GM23248 (cell line): ENCODE measurements around the gene ADAMTS6. TPM values are rescaled to one million over a fixed set of nuclear protein-coding genes. Genes with fewer than 3 reads are reported as not detected.

Source experiments
- DNase-seq: peaks from one replicate; pipeline ENCODE4 v3.0.0-alpha.2; 2015
- H2AFZ ChIP-seq: fragments of 200-600 bp; sonication (generic); 2 replicates; pipeline ENCODE4 v1.6.1; 2016; ENCODE audit warnings: antibody characterized with exemption
- H3F3A ChIP-seq: fragments of 200-600 bp; sonication (generic); 2 replicates; pipeline ENCODE4 v1.6.1; 2016; ENCODE audit warnings: mild to moderate bottlenecking, antibody characterized with exemption, mixed run types; ENCODE audit not compliant: insufficient read depth
- H3K27ac ChIP-seq: fragments of 200-600 bp; sonication (generic); 2 replicates; pipeline ENCODE4 v1.5.1; 2016; ENCODE audit warnings: mild to moderate bottlenecking
- H3K27me3 ChIP-seq: fragments of 200-600 bp; sonication (generic); replicated peaks from 2 replicates; pipeline ENCODE4 v1.6.1; 2016; ENCODE audit warnings: mild to moderate bottlenecking; ENCODE audit not compliant: insufficient read depth
- H3K36me3 ChIP-seq: fragments of 200-600 bp; sonication (generic); 2 replicates; pipeline ENCODE4 v1.6.1; 2016; ENCODE audit warnings: low read depth, mild to moderate bottlenecking
- H3K4me1 ChIP-seq: fragments of 200-600 bp; sonication (generic); 2 replicates; pipeline ENCODE4 v1.6.1; 2016; ENCODE audit warnings: mild to moderate bottlenecking; ENCODE audit not compliant: insufficient read depth
- H3K4me2 ChIP-seq: fragments of 200-600 bp; sonication (generic); one replicate; pipeline ENCODE4 v1.6.1; 2016; ENCODE audit warnings: mild to moderate bottlenecking; ENCODE audit not compliant: unreplicated experiment
- H3K4me3 ChIP-seq: fragments of 200-600 bp; sonication (generic); 2 replicates; pipeline ENCODE4 v1.5.1; 2016; ENCODE audit warnings: mild to moderate bottlenecking
- H3K79me2 ChIP-seq: fragments of 200-600 bp; sonication (generic); 2 replicates; pipeline ENCODE4 v1.6.1; 2016; ENCODE audit warnings: mild to moderate bottlenecking; ENCODE audit not compliant: insufficient read depth
- H3K9ac ChIP-seq: fragments of 200-600 bp; sonication (generic); 2 replicates; pipeline ENCODE4 v1.6.1; 2016; ENCODE audit warnings: mild to moderate bottlenecking
- H3K9me2 ChIP-seq: fragments of 200-600 bp; sonication (generic); 2 replicates; pipeline ENCODE4 v1.6.1; 2016; ENCODE audit warnings: mixed run types, mild to moderate bottlenecking, moderate library complexity; ENCODE audit not compliant: insufficient read depth
- H3K9me3 ChIP-seq: fragments of 200-600 bp; sonication (generic); one replicate; pipeline ENCODE4 v1.6.1; 2017; ENCODE audit warnings: low read depth
- H4K20me1 ChIP-seq: fragments of 200-600 bp; sonication (generic); 2 replicates; pipeline ENCODE4 v1.6.0; 2016; ENCODE audit not compliant: insufficient read depth
- EZH2 ChIP-seq: fragments of 200-600 bp; sonication (generic); IDR thresholded peaks from 2 replicates; pipeline ENCODE4 v1.6.1; 2018; ENCODE audit warnings: antibody characterized with exemption, mild to moderate bottlenecking; ENCODE audit not compliant: insufficient read depth, poor library complexity, severe bottlenecking
- EZH2phosphoT487 ChIP-seq: fragments of 200-600 bp; sonication (generic); IDR thresholded peaks from 2 replicates; pipeline ENCODE4 v1.6.1; 2018; ENCODE audit warnings: antibody characterized with exemption, moderate library complexity, mild to moderate bottlenecking, low read depth; ENCODE audit not compliant: insufficient read depth
- WGBS, 2 experiments: methylation state at CpG; one replicate each; pipeline ENCODE4 v1.1.6; 2015 to 2017; ENCODE audit warnings: low lambda C conversion rate in 2 of 2, low coverage in 1 of 2; ENCODE audit errors: missing lambda C conversion rate in 2 of 2; 5-methylcytosine and 5-hydroxymethylcytosine counted together
- in situ Hi-C: fragments of 300-500 bp; cut with MboI; formaldehyde crosslinking; loops from 2 replicates; pipeline ENCODE4 v1.15.0; 2020
- polyA plus RNA-seq: library from polyadenylated mRNA; unstranded; fragments of >200 nt; fragmentation: Nextera tagmentation; extraction: Ambion mirVana; gene quantifications from 2 replicates; pipeline ENCODE4 v1.2.1, GENCODE V29; 2016
- total RNA-seq: library from RNA; depleted of rRNA; stranded (reverse); fragments of >200 nt; shearing (Covaris generic); gene quantifications from 2 replicates; pipeline ENCODE4 v1.2.3, GENCODE V29; 2014

ADAMTS6 gene
- total and polyA plus RNA-seq, 2 experiments from 2014 or later: 10.1 to 76.0 TPM

- no peak overlapping the region for H2AFZ ChIP-seq
- H3F3A ChIP-seq: peaks cover 20% of the 10 kb centered on the region
- H3K27ac ChIP-seq: no peak overlapping the region
- H3K4me2 ChIP-seq: no peak overlapping the region
- H3K9me2 ChIP-seq: no peaks in the 10 kb centered on the region
- no peak for TF ChIP-seq EZH2
- no peak for TF ChIP-seq EZH2phosphoT487
- no peak overlapping the region for H3K4me3 ChIP-seq
- H3K36me3 ChIP-seq: peaks cover 28% of the 10 kb centered on the region
- WGBS, 2 experiments: 83 to 86% methylated on average over 3 of the region's 3 CpGs
- in situ Hi-C loops: no loop called here
- no peak overlapping the region for H3K9ac ChIP-seq
- H3K27me3 ChIP-seq: no peaks in the 10 kb centered on the region
- no peaks in the 10 kb centered on the region for H4K20me1 ChIP-seq
- H3K4me1 ChIP-seq: no peaks in the 10 kb centered on the region
- peaks cover 8% of the 10 kb centered on the region for H3K9me3 ChIP-seq
- H3K79me2 ChIP-seq: peaks cover 98% of the 10 kb centered on the region
- no peak for DNase-seq
Observed at GRCh38 chr5:65338606-65339151, 143.0 kb downstream of the ADAMTS6 start.

GRCh38 chr5:65334077-65334476 lies 147.6 kb downstream of the ADAMTS6 start:
- H3K4me3 ChIP-seq: no peak overlapping the region
- TF ChIP-seq EZH2phosphoT487 (no peak), EZH2 (no peak)
- in situ Hi-C loops: no loop called here
- no peak overlapping the region for H3K4me2 ChIP-seq
- no peaks in the 10 kb centered on the region for H3K27me3 ChIP-seq
- no peak overlapping the region for H3K27ac ChIP-seq
- H3F3A ChIP-seq: no peaks in the 10 kb centered on the region
- no peaks in the 10 kb centered on the region for H3K9me2 ChIP-seq
- WGBS, 2 experiments: 86 to 92% methylated on average over 4 of the region's 4 CpGs
- H4K20me1 ChIP-seq: no peaks in the 10 kb centered on the region
- H3K9me3 ChIP-seq: no peaks in the 10 kb centered on the region
- H3K9ac ChIP-seq: no peak overlapping the region
- peaks cover 31% of the 10 kb centered on the region for H3K36me3 ChIP-seq
- H3K4me1 ChIP-seq: peaks cover 10% of the 10 kb centered on the region
- DNase-seq: no peak
- H3K79me2 ChIP-seq: peaks cover 78% of the 10 kb centered on the region
- H2AFZ ChIP-seq: no peak overlapping the region

- TF ChIP-seq EZH2: no peak
- no peak for TF ChIP-seq EZH2phosphoT487
- no peak overlapping the region for H3K4me2 ChIP-seq
- no peak overlapping the region for H3K9ac ChIP-seq
- peaks cover 70% of the 10 kb centered on the region for H3K79me2 ChIP-seq
- no peaks in the 10 kb centered on the region for H3K9me3 ChIP-seq
- 100% methylated on average over 1 of the region's 1 CpG for WGBS, 2 experiments
- no peak overlapping the region for H3K4me3 ChIP-seq
- peaks cover 3% of the 10 kb centered on the region; the same call in 1 of the 2 replicates for H3F3A ChIP-seq
- no peaks in the 10 kb centered on the region for H4K20me1 ChIP-seq
- H3K27me3 ChIP-seq: no peaks in the 10 kb centered on the region
- no peak for DNase-seq
- in situ Hi-C loops: no loop called here
- H3K9me2 ChIP-seq: no peaks in the 10 kb centered on the region
- no peak overlapping the region for H2AFZ ChIP-seq
- peaks cover 23% of the 10 kb centered on the region for H3K4me1 ChIP-seq
- no peak overlapping the region for H3K27ac ChIP-seq
- peaks cover 44% of the 10 kb centered on the region for H3K36me3 ChIP-seq
Observed at GRCh38 chr5:65332591-65332990, 149.1 kb downstream of the ADAMTS6 start.

GRCh38 chr5:65329266-65329665 lies 152.5 kb downstream of the ADAMTS6 start:
- H2AFZ ChIP-seq: no peak overlapping the region
- H3F3A ChIP-seq: peaks cover 29% of the 10 kb centered on the region
- H3K27me3 ChIP-seq: no peaks in the 10 kb centered on the region
- no peaks in the 10 kb centered on the region for H3K9me2 ChIP-seq
- peaks cover 58% of the 10 kb centered on the region for H3K79me2 ChIP-seq
- peak overlapping the region; percentile 5 for H3K4me2 ChIP-seq
- DNase-seq: peak; percentile 49
- in situ Hi-C loops: no loop called here
- H3K4me3 ChIP-seq: no peak overlapping the region
- H3K4me1 ChIP-seq: peaks cover 30% of the 10 kb centered on the region
- no peak overlapping the region for H3K9ac ChIP-seq
- peaks cover 61% of the 10 kb centered on the region for H3K36me3 ChIP-seq
- peak overlapping the region; percentile 11; the same call in 1 of the 2 replicates for H3K27ac ChIP-seq
- H3K9me3 ChIP-seq: no peaks in the 10 kb centered on the region
- no peak for TF ChIP-seq EZH2
- WGBS, 2 experiments: 53 to 57% methylated on average over 2 of the region's 2 CpGs
- no peaks in the 10 kb centered on the region for H4K20me1 ChIP-seq
